Ovary (tissue), 9 donors: ENCODE measurements around the gene MYBPC2. TPM values are rescaled to one million over a fixed set of nuclear protein-coding genes. Genes with fewer than 3 reads are reported as not detected.

Source experiments
- DNase-seq, 5 donors: peaks; one replicate each; pipeline ENCODE4 v3.0.0-alpha.2; 2019 to 2020
- H3K27ac ChIP-seq, 2 donors: fragments of 200-600 bp; one replicate each; pipeline versions ENCODE4 v1.5.1 to v1.8.0; 2019 to 2022
- H3K27me3 ChIP-seq: fragments of 200-600 bp; one replicate; pipeline ENCODE4 v1.8.0; 2022
- H3K36me3 ChIP-seq: fragments of 200-600 bp; sonication (generic); one replicate; pipeline ENCODE4 v1.5.1; 2019
- H3K4me1 ChIP-seq: one replicate; pipeline ENCODE4 v1.8.1; 2013; ENCODE audit warnings: mild to moderate bottlenecking, moderate library complexity; ENCODE audit not compliant: insufficient read depth
- H3K4me3 ChIP-seq: fragments of 200-600 bp; sonication (generic); one replicate; pipeline ENCODE4 v1.5.1; 2017
- H3K9me3 ChIP-seq, 2 donors: fragments of 200-600 bp in 1 of 2; sonication (generic) in 1 of 2; one replicate each; pipeline versions ENCODE4 v1.5.1 to v1.8.1; 2013 to 2019; ENCODE audit warnings: mild to moderate bottlenecking in 1 of 2, moderate library complexity in 1 of 2
- CTCF ChIP-seq, 3 donors: fragments of 450-650 bp in 2 of 3; fragments of 200-600 bp in 1 of 3; IDR thresholded peaks; one replicate each; pipeline versions ENCODE4 v1.5.1 to v1.8.0; 2016 to 2022; ENCODE audit warnings: antibody characterized with exemption in 3 of 3, mild to moderate bottlenecking in 1 of 3
- EP300 ChIP-seq: sonication (generic); formaldehyde crosslinking; IDR thresholded peaks from one replicate; pipeline ENCODE4 v1.6.1; 2017; ENCODE audit warnings: antibody characterized with exemption
- POLR2A ChIP-seq: fragments of 450-650 bp; IDR thresholded peaks from one replicate; pipeline ENCODE4 v1.6.1; 2017; ENCODE audit warnings: antibody characterized with exemption, mild to moderate bottlenecking, moderate library complexity
- WGBS, 3 donors: extraction: QIAGEN DNeasy Blood & Tissue Kit in 1 of 3; methylation state at CpG; one replicate each; pipeline versions ENCODE4 v1.1.5 to v1.1.7; 2013 to 2017; 5-methylcytosine and 5-hydroxymethylcytosine counted together
- intact Hi-C, 4 donors: fragments of 100-400 bp; cut with DNase I; formaldehyde crosslinking; loops; one replicate each; pipeline versions ENCODE4 v1.11.0 to v1.15.1; 2022 to 2023
- polyA plus RNA-seq, 2 donors: library from polyadenylated mRNA; stranded (reverse); fragments of 200-250 nt in 1 of 2; fragments of 350-450 nt in 1 of 2; fragmentation: Illumina TruSeq in 1 of 2; extraction: RNeasy Lipid Tissue Mini Kit (QIAGEN cat#74804) in 1 of 2; gene quantifications; one replicate each; pipeline ENCODE4 v1.2.3, GENCODE V29; 2013 to 2014
- total RNA-seq, 7 donors: library from RNA; depleted of rRNA in 2 of 7; stranded (reverse); fragments of >200 nt in 2 of 7; fragmentation: NEBNext Ultra II Directional in 3 of 7; extraction: Animal tissue kit (Norgen Biotek cat#: 25700) in 3 of 7; gene quantifications; one replicate each; pipeline versions ENCODE4 v1.1.0 to v1.2.4, GENCODE V29; 2016 to 2023
- donor health status: DM: no; HTN: no; CAD: no; lungs with moderate emphysema.
- donor health status: DM: no; HTN: no; CAD: no.
- donor health status: Bipolar disorder and iron deficiency.
- donor health status: DM: yes; HTN: yes; CAD: no.
- donor health status: DM: no; HTN: no; CAD: no.
- donor health status: DM: yes; HTN: yes; CAD: no.

Gene MYBPC2
- total and polyA plus RNA-seq, 9 donors: 0.05 to 0.28 (median 0.10) TPM; not detected in 5

- H3K9me3 ChIP-seq: no peaks in the 10 kb centered on the region
- no peak for DNase-seq
- H3K4me1 ChIP-seq: no peaks in the 10 kb centered on the region
- 71 to 79% (median 74%) methylated on average over 14 of the region's 14 CpGs for WGBS, 3 donors
- TF ChIP-seq CTCF (IDR thresholded peaks at IDR 0.05) (no peak), EP300 (no peak), POLR2A (no peak)
- intact Hi-C loops: no loop called here
- no peaks in the 10 kb centered on the region for H3K36me3 ChIP-seq
- no peak overlapping the region for H3K4me3 ChIP-seq
- no peak overlapping the region for H3K27ac ChIP-seq
- H3K27me3 ChIP-seq: no peaks in the 10 kb centered on the region
Observed at GRCh38 chr19:50449236-50449899, 16.7 kb downstream of the MYBPC2 start.

GRCh38 chr19:50450369-50451222 is 17.9 kb downstream of the MYBPC2 start:
- Histone ChIP-seq H3K27ac (no peak overlapping the region), H3K4me3 (no peak overlapping the region), H3K9me3 (no peaks in the 10 kb centered on the region), H3K4me1 (no peaks in the 10 kb centered on the region), H3K36me3 (no peaks in the 10 kb centered on the region), H3K27me3 (no peaks in the 10 kb centered on the region)
- DNase-seq: no peak
- WGBS, 3 donors: 52 to 63% (median 53%) methylated on average over 30 of the region's 30 CpGs
- intact Hi-C loops: loop anchor here in 1 of 4 donors (10.0 kb wide), 1 partner anchor 86 kb away; the partner anchor contains the start of gene NAPSA
- no peak for TF ChIP-seq EP300
- TF ChIP-seq POLR2A: no peak
- TF ChIP-seq CTCF (IDR thresholded peaks at IDR 0.05): no peak

- no peaks in the 10 kb centered on the region for H3K27me3 ChIP-seq
- H3K27ac ChIP-seq: no peak overlapping the region
- WGBS, 3 donors: 36 to 44% (median 43%) methylated on average over 13 of the region's 13 CpGs
- H3K36me3 ChIP-seq: no peaks in the 10 kb centered on the region
- TF ChIP-seq EP300 (no peak), POLR2A (no peak), CTCF (IDR thresholded peaks at IDR 0.05) (no peak)
- no peak for DNase-seq
- intact Hi-C loops: loop anchor here in 1 of 4 donors (10.0 kb wide), 1 partner anchor 86 kb away; the partner anchor contains the start of gene NAPSA
- no peaks in the 10 kb centered on the region for H3K4me1 ChIP-seq
- no peak overlapping the region for H3K4me3 ChIP-seq
- H3K9me3 ChIP-seq: no peaks in the 10 kb centered on the region
Observed at GRCh38 chr19:50451223-50451534, 18.5 kb downstream of the MYBPC2 start.

GRCh38 chr19:50453243-50453642 is 20.6 kb downstream of the MYBPC2 start:
- DNase-seq: no peak
- 90 to 95% (median 93%) methylated on average over 3 of the region's 3 CpGs for WGBS, 3 donors
- no peaks in the 10 kb centered on the region for H3K36me3 ChIP-seq
- H3K4me1 ChIP-seq: no peaks in the 10 kb centered on the region
- H3K27ac ChIP-seq: no peak overlapping the region
- intact Hi-C loops: loop anchor here in 1 of 4 donors (10.0 kb wide), 1 partner anchor 88 kb away; the partner anchor contains the start of gene NAPSA
- no peaks in the 10 kb centered on the region for H3K9me3 ChIP-seq
- H3K27me3 ChIP-seq: no peaks in the 10 kb centered on the region
- TF ChIP-seq EP300 (no peak), POLR2A (no peak), CTCF (IDR thresholded peaks at IDR 0.05) (no peak)
- no peak overlapping the region for H3K4me3 ChIP-seq
